Activated naive CD8-positive, alpha-beta T cell treated with anti-CD3 and anti-CD28 coated beads for 36 hours (primary cell): ENCODE measurements around the gene TESMIN. TPM values are rescaled to one million over a fixed set of nuclear protein-coding genes. Genes with fewer than 3 reads are reported as not detected.

Experiments
- DNase-seq: peaks from one replicate; pipeline ENCODE4 v3.0.0; 2021
- H3K27ac Mint-ChIP-seq: one replicate; pipeline ENCODE4 v1.8.0; 2022; ENCODE audit warnings: mild to moderate bottlenecking, moderate library complexity, mixed read lengths
- H3K27me3 Mint-ChIP-seq: one replicate; pipeline ENCODE4 v1.8.0; 2022; ENCODE audit warnings: mild to moderate bottlenecking, mixed read lengths
- H3K36me3 Mint-ChIP-seq: one replicate; pipeline ENCODE4 v1.8.0; 2021; ENCODE audit warnings: mild to moderate bottlenecking, mixed read lengths
- H3K4me1 Mint-ChIP-seq: one replicate; pipeline ENCODE4 v1.8.0; 2021; ENCODE audit warnings: mixed read lengths
- H3K4me3 Mint-ChIP-seq: one replicate; pipeline ENCODE4 v1.8.0; 2022; ENCODE audit warnings: mild to moderate bottlenecking, moderate library complexity, mixed read lengths
- H3K9me3 Mint-ChIP-seq: one replicate; pipeline ENCODE4 v1.8.0; 2022; ENCODE audit warnings: mixed read lengths
- total RNA-seq, 2 experiments: library from RNA; stranded (reverse); gene quantifications; one replicate each; pipeline ENCODE4 v1.2.3, GENCODE V29; 2021

The TESMIN gene
- total RNA-seq, 2 experiments from 2014 or later = 2.2 to 3.2 TPM

GRCh38 chr11:68704887-68705286 is 46.4 kb downstream of the TESMIN start:
- H3K4me1 Mint-ChIP-seq = no peaks in the 10 kb centered on the region
- H3K9me3 Mint-ChIP-seq = no peaks in the 10 kb centered on the region
- no peak for DNase-seq
- peaks cover 1% of the 10 kb centered on the region for H3K36me3 Mint-ChIP-seq
- no peak overlapping the region for H3K27ac Mint-ChIP-seq
- peaks cover 2% of the 10 kb centered on the region for H3K27me3 Mint-ChIP-seq
- no peak overlapping the region for H3K4me3 Mint-ChIP-seq

- H3K4me1 Mint-ChIP-seq = no peaks in the 10 kb centered on the region
- peaks cover 9% of the 10 kb centered on the region for H3K9me3 Mint-ChIP-seq
- no peak overlapping the region for H3K4me3 Mint-ChIP-seq
- H3K27ac Mint-ChIP-seq = no peak overlapping the region
- H3K36me3 Mint-ChIP-seq = peaks cover 2% of the 10 kb centered on the region
- DNase-seq = no peak
- peaks cover 14% of the 10 kb centered on the region for H3K27me3 Mint-ChIP-seq
Observed at GRCh38 chr11:68698993-68699392, 52.3 kb downstream of the TESMIN start.

GRCh38 chr11:68695531-68695930 is 55.8 kb downstream of the TESMIN start:
- Mint-ChIP-seq H3K36me3 (peaks cover 2% of the 10 kb centered on the region), H3K4me3 (no peak overlapping the region), H3K9me3 (peaks cover 9% of the 10 kb centered on the region), H3K4me1 (peaks cover 11% of the 10 kb centered on the region), H3K27me3 (peaks cover 17% of the 10 kb centered on the region), H3K27ac (no peak overlapping the region)
- no peak for DNase-seq

GRCh38 chr11:68694431-68695297 is 56.7 kb downstream of the TESMIN start:
- Mint-ChIP-seq H3K4me3 (no peak overlapping the region), H3K27me3 (peaks cover 12% of the 10 kb centered on the region), H3K4me1 (peaks cover 18% of the 10 kb centered on the region), H3K9me3 (peaks cover 9% of the 10 kb centered on the region), H3K36me3 (no peaks in the 10 kb centered on the region), H3K27ac (no peak overlapping the region)
- DNase-seq = no peak

GRCh38 chr11:68693484-68693882 is 57.8 kb downstream of the TESMIN start:
- no peaks in the 10 kb centered on the region for H3K36me3 Mint-ChIP-seq
- DNase-seq = no peak

GRCh38 chr11:68692871-68693483 is 58.3 kb downstream of the TESMIN start:
- Mint-ChIP-seq H3K4me1 (peaks cover 19% of the 10 kb centered on the region), H3K27ac (no peak overlapping the region)

More at GRCh38 chr11:68693484-68693882, 57.8 kb downstream of the TESMIN start:
- Mint-ChIP-seq H3K27ac (no peak overlapping the region), H3K27me3 (peaks cover 12% of the 10 kb centered on the region), H3K4me1 (peaks cover 19% of the 10 kb centered on the region), H3K9me3 (peaks cover 9% of the 10 kb centered on the region), H3K4me3 (no peak overlapping the region)

GRCh38 chr11:68692115-68692514 is 59.2 kb downstream of the TESMIN start:
- Mint-ChIP-seq H3K27me3 (peaks cover 10% of the 10 kb centered on the region), H3K4me1 (peaks cover 19% of the 10 kb centered on the region), H3K36me3 (no peaks in the 10 kb centered on the region), H3K4me3 (no peak overlapping the region), H3K9me3 (peaks cover 6% of the 10 kb centered on the region), H3K27ac (no peak overlapping the region)
- DNase-seq = no peak

More at GRCh38 chr11:68692871-68693483, 58.3 kb downstream of the TESMIN start:
- DNase-seq = no peak
- no peak overlapping the region for H3K4me3 Mint-ChIP-seq
- H3K9me3 Mint-ChIP-seq = peaks cover 9% of the 10 kb centered on the region
- H3K36me3 Mint-ChIP-seq = no peaks in the 10 kb centered on the region
- peaks cover 12% of the 10 kb centered on the region for H3K27me3 Mint-ChIP-seq

GRCh38 chr11:68691402-68691784 is 59.9 kb downstream of the TESMIN start:
- Mint-ChIP-seq H3K27me3 (peaks cover 15% of the 10 kb centered on the region), H3K4me1 (peaks cover 19% of the 10 kb centered on the region), H3K36me3 (no peaks in the 10 kb centered on the region), H3K4me3 (no peak overlapping the region), H3K9me3 (peaks cover 4% of the 10 kb centered on the region), H3K27ac (no peak overlapping the region)
- no peak for DNase-seq

- Mint-ChIP-seq H3K4me1 (peaks cover 19% of the 10 kb centered on the region), H3K27ac (no peak overlapping the region), H3K4me3 (peak overlapping the region; percentile 8), H3K36me3 (no peaks in the 10 kb centered on the region), H3K27me3 (peaks cover 20% of the 10 kb centered on the region), H3K9me3 (peaks cover 2% of the 10 kb centered on the region)
- peak; percentile 36 for DNase-seq
Observed at GRCh38 chr11:68690671-68691401, 60.5 kb downstream of the TESMIN start.

- Mint-ChIP-seq H3K4me1 (peaks cover 19% of the 10 kb centered on the region), H3K4me3 (no peak overlapping the region)
Observed at GRCh38 chr11:68689737-68690625, 61.3 kb downstream of the TESMIN start.

GRCh38 chr11:68688881-68689280 is 62.4 kb downstream of the TESMIN start:
- peaks cover 33% of the 10 kb centered on the region for H3K27me3 Mint-ChIP-seq
- H3K27ac Mint-ChIP-seq = no peak overlapping the region
- H3K36me3 Mint-ChIP-seq = no peaks in the 10 kb centered on the region
- H3K9me3 Mint-ChIP-seq = no peaks in the 10 kb centered on the region
- DNase-seq = no peak
- peaks cover 19% of the 10 kb centered on the region for H3K4me1 Mint-ChIP-seq
- H3K4me3 Mint-ChIP-seq = no peak overlapping the region

More at GRCh38 chr11:68689737-68690625, 61.3 kb downstream of the TESMIN start:
- Mint-ChIP-seq H3K27ac (no peak overlapping the region), H3K36me3 (no peaks in the 10 kb centered on the region), H3K27me3 (peaks cover 28% of the 10 kb centered on the region), H3K9me3 (no peaks in the 10 kb centered on the region)
- DNase-seq = no peak

- Mint-ChIP-seq H3K9me3 (no peaks in the 10 kb centered on the region), H3K36me3 (no peaks in the 10 kb centered on the region), H3K4me3 (no peak overlapping the region), H3K4me1 (peaks cover 20% of the 10 kb centered on the region), H3K27ac (no peak overlapping the region), H3K27me3 (peaks cover 42% of the 10 kb centered on the region)
- DNase-seq = no peak
Observed at GRCh38 chr11:68687986-68688385, 63.3 kb downstream of the TESMIN start.

GRCh38 chr11:68687311-68687710 is 64.0 kb downstream of the TESMIN start:
- Mint-ChIP-seq H3K36me3 (no peaks in the 10 kb centered on the region), H3K4me3 (no peak overlapping the region), H3K27ac (no peak overlapping the region), H3K4me1 (peaks cover 23% of the 10 kb centered on the region), H3K27me3 (peaks cover 46% of the 10 kb centered on the region), H3K9me3 (no peaks in the 10 kb centered on the region)
- no peak for DNase-seq

- peaks cover 21% of the 10 kb centered on the region for H3K4me1 Mint-ChIP-seq
- H3K9me3 Mint-ChIP-seq = no peaks in the 10 kb centered on the region
- H3K27me3 Mint-ChIP-seq = peaks cover 48% of the 10 kb centered on the region
- no peak overlapping the region for H3K27ac Mint-ChIP-seq
- H3K36me3 Mint-ChIP-seq = no peaks in the 10 kb centered on the region
- no peak for DNase-seq
- H3K4me3 Mint-ChIP-seq = no peak overlapping the region
Observed at GRCh38 chr11:68686486-68686885, 64.8 kb downstream of the TESMIN start.
